Thoracic aorta (tissue), 2 donors: ENCODE data around the gene TIGD6. TPM values are rescaled to one million over a fixed set of nuclear protein-coding genes. Genes with fewer than 3 reads are reported as not detected.

Experiments used
- ATAC-seq: fragments of 150-250 bp; one replicate; pipeline ENCODE4 v1.8.0; 2017; ENCODE audit warnings: low read depth; ENCODE audit not compliant: insufficient number of reproducible peaks, low FRiP score
- DNase-seq: peaks from one replicate; pipeline ENCODE4 v3.0.0-alpha.2; 2020; ENCODE audit warnings: low spot score
- H3K27ac ChIP-seq, 2 donors: fragments of 200-600 bp; sonication (generic); 1 replicate in 1 of 2; 2 replicates in 1 of 2; pipeline ENCODE4 v1.5.1; 2016; ENCODE audit warnings: mild to moderate bottlenecking in 2 of 2, moderate library complexity in 2 of 2
- H3K27me3 ChIP-seq: fragments of 200-600 bp; sonication (generic); replicated peaks from 2 replicates; pipeline ENCODE4 v1.6.0; 2016; ENCODE audit warnings: mild to moderate bottlenecking; ENCODE audit not compliant: insufficient read depth
- H3K36me3 ChIP-seq: fragments of 200-600 bp; sonication (generic); one replicate; pipeline ENCODE4 v1.5.1; 2016
- H3K4me1 ChIP-seq, 2 donors: fragments of 200-600 bp; sonication (generic); 1 replicate in 1 of 2; 2 replicates in 1 of 2; pipeline versions ENCODE4 v1.5.1 to v1.6.0; 2016; ENCODE audit warnings: low read depth in 2 of 2, mild to moderate bottlenecking in 1 of 2; ENCODE audit not compliant: control insufficient read depth in 1 of 2
- H3K4me3 ChIP-seq: fragments of 200-600 bp; sonication (generic); 2 replicates; pipeline ENCODE4 v1.5.1; 2016; ENCODE audit warnings: mild to moderate bottlenecking
- H3K9me3 ChIP-seq: fragments of 200-600 bp; sonication (generic); 2 replicates; pipeline ENCODE4 v1.5.1; 2016
- total RNA-seq, 2 donors: library from RNA; depleted of rRNA; stranded (reverse); fragments of >200 nt; gene quantifications; one replicate each; pipeline versions ENCODE4 v1.1.0 to v1.2.3, GENCODE V29; 2016
- TF ChIP-seq, protein P1 (sequence below): fragments of 200-600 bp; sonication (generic); IDR thresholded peaks from one replicate; pipeline ENCODE4 v1.5.1; 2019; ENCODE audit warnings: antibody characterized with exemption

TIGD6 gene
- total RNA-seq, 2 donors from 2014 or later, result 3.4 to 10.0 TPM

DNA sequence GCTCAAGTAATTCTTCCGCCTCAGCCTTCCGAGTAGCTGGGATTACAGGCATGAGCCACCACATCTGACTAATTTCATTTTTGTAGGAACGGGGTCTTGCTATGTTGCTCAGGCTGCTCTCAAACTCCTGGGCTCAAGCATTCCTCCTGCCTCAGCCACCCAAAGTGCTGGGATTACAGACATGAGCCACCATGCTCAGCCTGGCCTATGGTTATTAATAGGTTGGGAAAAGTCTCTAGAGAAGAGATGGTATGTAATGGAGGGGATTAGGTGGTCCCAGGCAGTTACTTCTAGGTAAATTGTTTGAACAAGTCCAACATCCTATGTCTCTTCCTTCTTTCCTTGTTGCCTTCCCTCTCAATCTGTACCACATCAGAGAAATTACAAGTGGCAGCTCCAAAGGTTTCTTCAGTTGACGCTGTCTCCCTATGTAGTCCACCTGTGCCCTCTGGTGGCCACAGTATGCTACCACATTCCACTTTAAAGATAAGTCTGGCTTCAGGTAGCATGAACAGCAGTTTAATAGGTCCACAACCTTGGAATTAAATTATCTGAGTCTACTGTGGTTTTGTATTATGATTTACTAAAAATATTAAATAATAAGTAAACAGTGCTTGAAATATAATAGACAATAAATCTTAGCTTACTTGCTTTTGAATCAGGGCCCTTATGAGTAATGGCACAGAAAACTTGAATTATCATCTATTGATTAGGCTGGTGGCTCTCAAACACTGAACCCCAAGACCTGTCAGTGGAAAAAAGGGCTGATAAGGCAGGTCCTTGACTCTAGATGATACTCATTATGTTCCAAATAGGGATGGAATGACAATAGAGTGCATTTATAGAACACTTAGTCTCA, 9.7 kb downstream of the TIGD6 start:
- Histone ChIP-seq H3K4me1 (peaks cover 11 to 25% of the 10 kb centered on the region in 2 donors), H3K27me3 (no peaks in the 10 kb centered on the region), H3K4me3 (no peak overlapping the region), H3K36me3 (no peaks in the 10 kb centered on the region), H3K27ac (no peak overlapping the region), H3K9me3 (no peaks in the 10 kb centered on the region)
- peak; percentile 41 for DNase-seq
- ATAC-seq, result no peak
- TF ChIP-seq, protein P1, sequence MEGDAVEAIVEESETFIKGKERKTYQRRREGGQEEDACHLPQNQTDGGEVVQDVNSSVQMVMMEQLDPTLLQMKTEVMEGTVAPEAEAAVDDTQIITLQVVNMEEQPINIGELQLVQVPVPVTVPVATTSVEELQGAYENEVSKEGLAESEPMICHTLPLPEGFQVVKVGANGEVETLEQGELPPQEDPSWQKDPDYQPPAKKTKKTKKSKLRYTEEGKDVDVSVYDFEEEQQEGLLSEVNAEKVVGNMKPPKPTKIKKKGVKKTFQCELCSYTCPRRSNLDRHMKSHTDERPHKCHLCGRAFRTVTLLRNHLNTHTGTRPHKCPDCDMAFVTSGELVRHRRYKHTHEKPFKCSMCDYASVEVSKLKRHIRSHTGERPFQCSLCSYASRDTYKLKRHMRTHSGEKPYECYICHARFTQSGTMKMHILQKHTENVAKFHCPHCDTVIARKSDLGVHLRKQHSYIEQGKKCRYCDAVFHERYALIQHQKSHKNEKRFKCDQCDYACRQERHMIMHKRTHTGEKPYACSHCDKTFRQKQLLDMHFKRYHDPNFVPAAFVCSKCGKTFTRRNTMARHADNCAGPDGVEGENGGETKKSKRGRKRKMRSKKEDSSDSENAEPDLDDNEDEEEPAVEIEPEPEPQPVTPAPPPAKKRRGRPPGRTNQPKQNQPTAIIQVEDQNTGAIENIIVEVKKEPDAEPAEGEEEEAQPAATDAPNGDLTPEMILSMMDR, result peak; percentile 92

DNA sequence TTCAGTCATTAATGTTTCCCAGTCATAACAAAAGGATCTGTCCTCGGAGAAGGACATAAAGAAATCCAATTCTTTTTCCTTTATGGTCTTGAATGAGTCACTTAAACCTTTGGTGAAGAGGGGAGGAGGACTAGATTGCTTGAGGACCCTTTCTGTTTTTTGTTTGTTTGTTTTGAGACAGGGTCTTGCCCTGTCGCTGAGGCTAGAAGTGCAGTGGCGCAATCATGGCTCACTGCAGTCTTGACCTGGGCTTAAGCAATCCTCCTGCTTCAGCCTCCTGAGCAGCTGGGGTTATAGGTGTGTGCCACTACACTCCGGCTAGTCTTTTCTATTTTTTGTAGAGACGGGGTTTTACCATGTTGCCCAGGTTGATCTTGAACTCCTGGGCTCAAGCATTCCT, 12.3 kb downstream of the TIGD6 start:
- Histone ChIP-seq H3K27me3 (no peaks in the 10 kb centered on the region), H3K4me3 (no peak overlapping the region), H3K9me3 (no peaks in the 10 kb centered on the region), H3K27ac (no peak overlapping the region), H3K4me1 (no peaks in the 10 kb centered on the region), H3K36me3 (peaks cover 8% of the 10 kb centered on the region)
- TF ChIP-seq, protein P1, result no peak
- ATAC-seq, result no peak
- DNase-seq, result no peak

DNA sequence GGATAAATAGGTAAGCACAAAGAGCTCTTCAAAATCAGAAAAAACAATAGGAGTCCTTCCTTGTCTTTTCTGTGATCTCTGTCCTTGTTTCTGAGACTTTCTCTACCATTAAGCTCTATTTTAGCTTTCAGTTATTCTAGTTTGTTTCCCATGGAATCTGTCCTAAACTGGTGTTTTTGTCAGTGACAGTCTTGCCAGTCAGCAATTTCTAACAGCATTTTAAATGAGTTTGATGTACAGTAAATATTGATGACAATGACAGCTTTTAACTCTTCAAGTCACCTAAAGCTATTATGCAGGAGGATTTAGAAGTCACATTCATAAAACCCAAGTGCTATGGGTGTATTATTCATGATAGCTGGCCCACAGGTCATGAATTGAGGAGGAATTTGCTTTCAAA, 17.9 kb downstream of the TIGD6 start:
- H3K36me3 ChIP-seq, result peaks cover 32% of the 10 kb centered on the region
- no peak for DNase-seq
- TF ChIP-seq, protein P1, result no peak

DNA sequence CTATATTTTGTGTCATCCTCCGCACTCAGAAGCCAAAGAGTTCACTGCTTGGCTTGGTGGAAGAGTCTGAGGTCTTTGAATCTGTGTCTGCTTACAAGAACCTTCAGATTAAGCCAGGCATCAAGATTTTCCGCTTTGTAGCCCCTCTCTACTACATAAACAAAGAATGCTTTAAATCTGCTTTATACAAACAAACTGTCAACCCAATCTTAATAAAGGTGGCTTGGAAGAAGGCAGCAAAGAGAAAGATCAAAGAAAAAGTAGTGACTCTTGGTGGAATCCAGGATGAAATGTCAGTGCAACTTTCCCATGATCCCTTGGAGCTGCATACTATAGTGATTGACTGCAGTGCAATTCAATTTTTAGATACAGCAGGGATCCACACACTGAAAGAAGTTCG, 19.2 kb downstream of the TIGD6 start:
- TF ChIP-seq, protein P1, result no peak
- ATAC-seq, result no peak

More for the DNA sequence above, 17.9 kb downstream of the TIGD6 start:
- Histone ChIP-seq H3K27me3 (no peaks in the 10 kb centered on the region), H3K27ac (no peak overlapping the region), H3K9me3 (no peaks in the 10 kb centered on the region), H3K4me3 (no peak overlapping the region), H3K4me1 (no peaks in the 10 kb centered on the region)
- ATAC-seq, result no peak

DNA sequence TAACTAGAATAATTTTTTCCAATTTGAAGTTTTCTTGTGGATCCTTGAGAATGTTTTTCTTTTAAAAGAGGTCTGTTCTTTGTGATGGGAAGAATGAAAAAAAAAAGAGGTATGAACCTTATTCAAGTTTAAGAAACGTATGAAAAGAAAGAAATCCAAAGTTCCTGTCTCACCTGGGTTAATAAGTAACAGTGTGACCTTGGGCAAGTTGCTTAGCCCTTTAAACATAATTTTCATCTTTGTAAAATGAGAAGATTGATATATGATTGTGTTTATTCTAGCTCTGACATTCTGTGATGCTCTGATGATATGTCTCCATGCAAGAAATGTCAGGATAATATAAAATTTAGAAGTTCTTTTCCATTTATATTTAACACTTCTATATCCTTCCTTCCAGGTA, 20.6 kb downstream of the TIGD6 start:
- no peak for ATAC-seq
- H3K27ac ChIP-seq, result no peak overlapping the region
- TF ChIP-seq, protein P1, result no peak
- no peaks in the 10 kb centered on the region for H3K9me3 ChIP-seq
- no peak for DNase-seq
- H3K36me3 ChIP-seq, result peaks cover 32% of the 10 kb centered on the region
- no peak overlapping the region for H3K4me3 ChIP-seq
- no peaks in the 10 kb centered on the region for H3K27me3 ChIP-seq
- H3K4me1 ChIP-seq, result no peaks in the 10 kb centered on the region

More for the DNA sequence above, 19.2 kb downstream of the TIGD6 start:
- H3K4me3 ChIP-seq, result no peak overlapping the region
- peaks cover 32% of the 10 kb centered on the region for H3K36me3 ChIP-seq
- no peaks in the 10 kb centered on the region for H3K4me1 ChIP-seq
- no peaks in the 10 kb centered on the region for H3K9me3 ChIP-seq
- H3K27me3 ChIP-seq, result no peaks in the 10 kb centered on the region
- no peak overlapping the region for H3K27ac ChIP-seq
- DNase-seq, result no peak
